Pancreas (tissue), 10 donors: ENCODE measurements around the gene NRG4. TPM values are rescaled to one million over a fixed set of nuclear protein-coding genes. Genes with fewer than 3 reads are reported as not detected.

Experiments used
- ATAC-seq, 4 donors: fragments of 200-7000 bp; cut with Tn5 transposase; one replicate each; pipeline versions ENCODE4 v1.8.0 to v1.9.1; 2020; ENCODE audit warnings: mild to moderate bottlenecking in 4 of 4, moderate library complexity in 4 of 4
- DNase-seq, 6 donors: peaks; one replicate each; pipeline ENCODE4 v3.0.0-alpha.2; 2020
- FAIRE-seq: peaks from 2 replicates; lab custom pipeline; 2012; peaks lifted over from hg19 to GRCh38; lab: Jason Lieb, UNC
- H3K27ac ChIP-seq, 4 donors: fragments of 200-600 bp; sonication (generic); 1 replicate in 3 of 4; 2 replicates in 1 of 4; pipeline versions ENCODE4 v1.5.0 to v1.8.0; 2020
- H3K27me3 ChIP-seq, 4 donors: fragments of 200-600 bp; one replicate each; pipeline ENCODE4 v1.8.0; 2021
- H3K36me3 ChIP-seq, 3 donors: fragments of 200-600 bp; sonication (generic) in 1 of 3; one replicate each; pipeline versions ENCODE4 v1.5.0 to v1.8.0; 2020 to 2021
- H3K4me1 ChIP-seq, 3 donors: fragments of 200-600 bp; one replicate each; pipeline ENCODE4 v1.8.0; 2021
- H3K4me3 ChIP-seq, 4 donors: fragments of 200-600 bp; sonication (generic) in 2 of 4; one replicate each; pipeline versions ENCODE4 v1.5.0 to v1.8.0; 2020 to 2021
- H3K9me3 ChIP-seq, 4 donors: fragments of 200-600 bp; one replicate each; pipeline ENCODE4 v1.8.0; 2021
- WGBS, 2 donors: extraction: QIAGEN DNeasy Blood & Tissue Kit; methylation state at CpG; one replicate each; pipeline ENCODE4 v1.1.7; 2013; 5-methylcytosine and 5-hydroxymethylcytosine counted together
- intact Hi-C, 3 donors: fragments of 100-400 bp; cut with DNase I; formaldehyde crosslinking; loops; one replicate each; pipeline versions ENCODE4 v1.11.1 to v1.14.2; 2022
- polyA plus RNA-seq, 2 donors: library from polyadenylated mRNA; stranded (reverse); fragments of 200-250 nt; gene quantifications; one replicate each; pipeline ENCODE4 v1.2.3, GENCODE V29; 2013
- total RNA-seq, 6 donors: library from RNA; stranded (reverse); fragmentation: NEBNext Ultra II Directional in 4 of 6; extraction: Animal tissue kit (Norgen Biotek cat#: 25700) in 4 of 6; gene quantifications; one replicate each; pipeline versions ENCODE4 v1.2.1 to v1.2.4, GENCODE V29; 2021 to 2023
- TF ChIP-seq, protein P1 (sequence below), 4 donors: fragments of 200-600 bp; sonication (generic) in 3 of 4; IDR thresholded peaks; one replicate each; pipeline versions ENCODE4 v1.5.0 to v1.8.0; 2021; ENCODE audit warnings: antibody characterized with exemption in 4 of 4
- donor health status: healthy with polysubstance abuse.
- donor health status: DM: no; HTN: no; CAD: no; lungs with moderate emphysema.
- donor health status: DM: no; HTN: no; CAD: no.
- donor health status: control.
- donor health status: control.
- donor health status: Bipolar disorder and iron deficiency.
- donor health status: DM: yes; HTN: yes; CAD: no.
- donor health status: DM: no; HTN: no; CAD: no.
- donor health status: DM: no; HTN: no; CAD: no.
- donor health status: DM: yes; HTN: yes; CAD: no.

NRG4 gene
- total and polyA plus RNA-seq, 8 donors, result 6.0 to 50.1 (median 27.8) TPM

DNA sequence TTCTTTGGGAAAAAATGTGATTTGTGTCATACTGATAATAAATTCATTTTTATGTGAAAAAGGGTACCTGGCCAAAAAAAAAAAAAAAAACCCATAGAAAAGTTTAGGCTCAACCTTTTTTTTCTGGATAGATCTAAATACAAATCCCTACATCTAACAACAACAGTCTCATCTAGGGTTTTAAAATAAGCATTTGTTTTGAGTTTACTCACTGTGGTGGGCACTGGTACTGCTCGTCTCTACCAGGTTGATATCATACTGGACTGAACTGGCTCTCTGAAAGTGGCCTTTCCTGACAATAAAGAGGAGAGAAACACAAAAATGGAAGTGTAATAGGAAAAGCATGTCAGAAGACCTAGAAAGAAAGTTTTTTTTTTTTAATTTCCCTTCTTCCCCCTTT lies 56.5 kb downstream of the NRG4 start:
- TF ChIP-seq, protein P1, sequence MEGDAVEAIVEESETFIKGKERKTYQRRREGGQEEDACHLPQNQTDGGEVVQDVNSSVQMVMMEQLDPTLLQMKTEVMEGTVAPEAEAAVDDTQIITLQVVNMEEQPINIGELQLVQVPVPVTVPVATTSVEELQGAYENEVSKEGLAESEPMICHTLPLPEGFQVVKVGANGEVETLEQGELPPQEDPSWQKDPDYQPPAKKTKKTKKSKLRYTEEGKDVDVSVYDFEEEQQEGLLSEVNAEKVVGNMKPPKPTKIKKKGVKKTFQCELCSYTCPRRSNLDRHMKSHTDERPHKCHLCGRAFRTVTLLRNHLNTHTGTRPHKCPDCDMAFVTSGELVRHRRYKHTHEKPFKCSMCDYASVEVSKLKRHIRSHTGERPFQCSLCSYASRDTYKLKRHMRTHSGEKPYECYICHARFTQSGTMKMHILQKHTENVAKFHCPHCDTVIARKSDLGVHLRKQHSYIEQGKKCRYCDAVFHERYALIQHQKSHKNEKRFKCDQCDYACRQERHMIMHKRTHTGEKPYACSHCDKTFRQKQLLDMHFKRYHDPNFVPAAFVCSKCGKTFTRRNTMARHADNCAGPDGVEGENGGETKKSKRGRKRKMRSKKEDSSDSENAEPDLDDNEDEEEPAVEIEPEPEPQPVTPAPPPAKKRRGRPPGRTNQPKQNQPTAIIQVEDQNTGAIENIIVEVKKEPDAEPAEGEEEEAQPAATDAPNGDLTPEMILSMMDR (IDR thresholded peaks at IDR 0.05), result no peak
- intact Hi-C loops, result no loop called here

GRCh38 chr15:75952525-75952924 lies 59.7 kb downstream of the NRG4 start:
- ATAC-seq (no peak), FAIRE-seq (no peak), DNase-seq (no peak)
- whole genome bisulfite sequencing, 2 donors, result 93 to 95% methylated on average over 4 of the region's 4 CpGs
- H3K36me3 ChIP-seq, result no peaks in the 10 kb centered on the region
- no peaks in the 10 kb centered on the region for H3K9me3 ChIP-seq
- H3K4me1 ChIP-seq, result no peaks in the 10 kb centered on the region
- H3K4me3 ChIP-seq, result no peak overlapping the region
- TF ChIP-seq, protein P1 (IDR thresholded peaks at IDR 0.05), result no peak
- H3K27ac ChIP-seq, result no peak overlapping the region
- intact Hi-C loops, result no loop called here
- no peaks in the 10 kb centered on the region for H3K27me3 ChIP-seq

More for the DNA sequence above, 56.5 kb downstream of the NRG4 start:
- no peak for FAIRE-seq
- no peaks in the 10 kb centered on the region for H3K9me3 ChIP-seq
- no peak for ATAC-seq
- no peaks in the 10 kb centered on the region for H3K36me3 ChIP-seq
- 81 to 85% methylated on average over 1 of the region's 1 CpG for WGBS, 2 donors
- no peak for DNase-seq
- H3K4me3 ChIP-seq, result no peak overlapping the region
- H3K27ac ChIP-seq, result no peak overlapping the region
- H3K27me3 ChIP-seq, result no peaks in the 10 kb centered on the region
- peaks cover 0 to 4% (median 0%) of the 10 kb centered on the region in 3 donors for H3K4me1 ChIP-seq

DNA sequence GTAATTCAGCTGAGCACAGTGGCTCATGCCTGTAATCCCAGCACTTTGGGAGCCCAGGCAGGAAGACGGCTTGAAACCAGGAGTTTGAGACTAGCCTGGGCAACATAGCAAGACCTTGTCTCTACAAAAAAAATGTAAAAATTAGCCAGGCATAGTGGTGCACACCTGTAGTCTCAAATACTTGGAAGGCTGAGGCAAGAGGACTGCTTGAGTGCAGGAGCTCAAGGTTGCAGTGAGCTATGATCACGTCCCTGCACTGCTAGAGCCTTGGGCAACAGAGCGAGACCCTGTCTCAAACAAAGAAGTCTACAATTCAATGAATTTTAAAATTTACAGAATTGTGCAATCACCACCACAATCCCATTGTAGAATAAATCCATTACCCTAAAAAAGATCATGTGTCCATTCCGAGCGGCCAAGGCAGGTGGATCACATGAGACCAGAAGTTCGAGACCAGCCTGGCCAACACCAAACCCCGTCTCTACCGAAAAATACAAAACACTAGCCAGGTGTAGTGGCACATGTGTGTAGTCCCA lies 63.4 kb downstream of the NRG4 start:
- no peak for ATAC-seq
- H3K4me3 ChIP-seq, result no peak overlapping the region
- TF ChIP-seq, protein P1 (IDR thresholded peaks at IDR 0.05), result no peak
- H3K27ac ChIP-seq, result no peak overlapping the region
- H3K27me3 ChIP-seq, result no peaks in the 10 kb centered on the region
- intact Hi-C loops, result no loop called here
- no peaks in the 10 kb centered on the region for H3K4me1 ChIP-seq
- no peak for DNase-seq
- no peaks in the 10 kb centered on the region for H3K9me3 ChIP-seq
- no peaks in the 10 kb centered on the region for H3K36me3 ChIP-seq
- FAIRE-seq, result no peak
- WGBS, 2 donors, result 84 to 85% methylated on average over 8 of the region's 8 CpGs

- TF ChIP-seq, protein P1 (IDR thresholded peaks at IDR 0.05), result no peak
- ATAC-seq (no peak), FAIRE-seq (no peak), DNase-seq (no peak)
- Histone ChIP-seq H3K27me3 (no peaks in the 10 kb centered on the region), H3K36me3 (no peaks in the 10 kb centered on the region), H3K4me3 (no peak overlapping the region), H3K27ac (no peak overlapping the region), H3K4me1 (no peaks in the 10 kb centered on the region), H3K9me3 (no peaks in the 10 kb centered on the region)
- 85 to 89% methylated on average over 1 of the region's 1 CpG for WGBS, 2 donors
- intact Hi-C loops, result no loop called here
Measured at GRCh38 chr15:75947092-75947491, 65.1 kb downstream of the NRG4 start.

GRCh38 chr15:75945953-75946352 lies 66.3 kb downstream of the NRG4 start:
- Histone ChIP-seq H3K9me3 (no peaks in the 10 kb centered on the region), H3K36me3 (no peaks in the 10 kb centered on the region), H3K27ac (no peak overlapping the region), H3K4me1 (no peaks in the 10 kb centered on the region), H3K27me3 (no peaks in the 10 kb centered on the region), H3K4me3 (no peak overlapping the region)
- 89 to 91% methylated on average over 4 of the region's 4 CpGs for WGBS, 2 donors
- intact Hi-C loops, result no loop called here
- FAIRE-seq, result no peak
- ATAC-seq, result no peak
- DNase-seq, result no peak
- TF ChIP-seq, protein P1 (IDR thresholded peaks at IDR 0.05), result no peak
